Hematopoietic multipotent progenitor cell treated with erythropoietin and hydrocortisone succinate and interleukin-3 and kit ligand, for 8 days (in vitro differentiated cells): Measurements from ENCODE around the gene IGFBP7.

ENCODE experiments used
- DNase-seq: peaks from one replicate; pipeline ENCODE4 v3.0.0-alpha.2; 2015

The IGFBP7 gene, protein sequence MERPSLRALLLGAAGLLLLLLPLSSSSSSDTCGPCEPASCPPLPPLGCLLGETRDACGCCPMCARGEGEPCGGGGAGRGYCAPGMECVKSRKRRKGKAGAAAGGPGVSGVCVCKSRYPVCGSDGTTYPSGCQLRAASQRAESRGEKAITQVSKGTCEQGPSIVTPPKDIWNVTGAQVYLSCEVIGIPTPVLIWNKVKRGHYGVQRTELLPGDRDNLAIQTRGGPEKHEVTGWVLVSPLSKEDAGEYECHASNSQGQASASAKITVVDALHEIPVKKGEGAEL

GRCh38 chr4:57109847-57110639, at the start of gene IGFBP7:
Gene IGFBP7, minus strand, starts transcription at chr4:57110385. Its CDS starts 34 bp downstream, at chr4:57110351.
- peak; percentile 42 for DNase-seq

- DNase-seq: no peak
Measured at GRCh38 chr4:57159866-57160265, 49.7 kb upstream of the IGFBP7 start.

- DNase-seq: no peak
Measured at GRCh38 chr4:57158762-57159161, 48.6 kb upstream of the IGFBP7 start.

- no peak for DNase-seq
Measured at GRCh38 chr4:57158221-57158620, 48.0 kb upstream of the IGFBP7 start.

DNA sequence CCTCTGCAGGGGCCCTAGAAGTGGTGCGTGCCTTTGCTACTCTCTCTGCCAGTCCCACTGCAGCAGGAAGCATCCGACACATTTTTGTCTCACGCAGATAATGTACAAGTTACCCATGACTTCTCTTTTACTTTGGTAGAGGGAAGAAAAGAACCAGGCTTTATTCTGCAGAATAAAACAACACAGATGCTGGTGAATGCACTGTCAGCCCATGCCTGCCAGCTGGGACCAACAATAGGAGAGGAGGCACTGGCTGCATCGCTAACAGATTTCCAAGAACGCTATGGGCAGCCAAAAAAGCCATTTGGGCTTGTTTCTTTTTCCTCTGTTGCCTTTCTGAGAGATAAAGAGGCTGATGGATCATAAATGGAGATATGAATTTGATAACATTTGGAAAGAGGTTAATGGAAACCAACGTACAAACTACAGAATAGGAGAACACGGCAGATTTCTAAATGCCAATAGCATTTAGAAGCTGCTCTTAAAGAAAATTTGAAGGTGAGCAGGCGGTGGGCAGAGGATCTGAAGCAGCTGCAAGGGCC, 47.5 kb upstream of the IGFBP7 start:
- DNase-seq: no peak

GRCh38 chr4:57156242-57156990, 46.2 kb upstream of the IGFBP7 start:
- no peak for DNase-seq

DNA sequence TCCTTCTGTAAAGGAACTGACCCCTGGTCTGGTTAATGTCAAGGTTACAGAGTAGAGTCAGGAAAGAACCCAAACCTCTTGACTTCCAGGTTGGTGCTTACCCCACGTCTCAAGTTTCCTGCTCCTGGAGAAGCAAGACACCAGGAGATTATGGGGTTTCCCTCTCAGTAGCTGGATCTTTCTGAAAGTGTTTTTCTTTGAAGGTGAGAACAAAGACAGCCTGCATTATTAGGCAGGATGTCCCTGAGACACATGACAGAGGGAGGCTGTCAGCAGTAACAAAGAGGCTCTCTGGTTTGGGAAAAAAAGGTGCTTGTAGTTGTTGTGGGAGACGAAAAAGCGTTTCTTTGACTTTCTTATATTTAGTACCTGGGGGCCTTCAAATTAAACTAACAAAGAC, 44.7 kb upstream of the IGFBP7 start:
- DNase-seq: no peak

DNA sequence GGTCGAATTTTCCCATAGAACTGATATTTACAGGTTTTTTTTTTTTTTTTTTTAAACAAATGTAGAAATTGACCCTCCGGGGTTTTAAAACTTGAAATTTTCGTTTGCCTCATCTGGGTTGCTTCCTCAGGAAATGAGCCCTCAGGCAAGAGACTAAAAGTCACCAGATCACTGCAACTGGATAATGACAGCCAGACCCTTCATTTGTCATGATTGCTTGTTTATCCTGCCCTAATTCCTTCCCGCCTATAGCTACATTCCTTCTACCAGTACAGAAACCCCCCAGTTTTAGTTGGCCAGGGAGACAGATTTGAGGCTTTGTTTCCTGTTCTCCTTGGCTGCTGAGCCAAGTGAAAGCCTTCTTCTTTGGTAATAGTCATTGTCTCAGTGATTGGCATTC, 44.0 kb upstream of the IGFBP7 start:
- no peak for DNase-seq

GRCh38 chr4:57153207-57153606, 43.0 kb upstream of the IGFBP7 start:
- DNase-seq: no peak

- no peak for DNase-seq
Measured at GRCh38 chr4:57151481-57151880, 41.3 kb upstream of the IGFBP7 start.

- DNase-seq: no peak
Measured at GRCh38 chr4:57149833-57150232, 39.6 kb upstream of the IGFBP7 start.

GRCh38 chr4:57148831-57149505, 38.8 kb upstream of the IGFBP7 start:
- DNase-seq: no peak

DNA sequence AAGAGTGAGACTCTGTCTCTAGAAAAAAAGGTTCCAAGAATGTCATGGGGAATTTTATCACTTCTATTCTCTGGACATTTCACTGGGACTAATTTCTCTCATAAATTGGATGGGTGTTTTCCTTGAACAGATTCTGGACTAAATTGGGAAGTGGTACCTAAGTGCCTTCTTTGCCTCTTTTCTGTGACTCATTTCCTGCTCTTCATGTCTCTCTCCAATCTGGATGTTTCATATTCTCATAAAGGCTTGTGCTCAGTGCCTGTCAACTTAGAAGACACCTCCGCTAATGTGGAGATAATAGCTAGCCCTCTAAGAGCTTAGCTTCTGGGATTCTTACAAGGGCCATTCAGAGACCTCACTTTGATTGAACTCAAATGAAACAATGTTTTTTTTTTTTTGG, 38.0 kb upstream of the IGFBP7 start:
- no peak for DNase-seq

DNA sequence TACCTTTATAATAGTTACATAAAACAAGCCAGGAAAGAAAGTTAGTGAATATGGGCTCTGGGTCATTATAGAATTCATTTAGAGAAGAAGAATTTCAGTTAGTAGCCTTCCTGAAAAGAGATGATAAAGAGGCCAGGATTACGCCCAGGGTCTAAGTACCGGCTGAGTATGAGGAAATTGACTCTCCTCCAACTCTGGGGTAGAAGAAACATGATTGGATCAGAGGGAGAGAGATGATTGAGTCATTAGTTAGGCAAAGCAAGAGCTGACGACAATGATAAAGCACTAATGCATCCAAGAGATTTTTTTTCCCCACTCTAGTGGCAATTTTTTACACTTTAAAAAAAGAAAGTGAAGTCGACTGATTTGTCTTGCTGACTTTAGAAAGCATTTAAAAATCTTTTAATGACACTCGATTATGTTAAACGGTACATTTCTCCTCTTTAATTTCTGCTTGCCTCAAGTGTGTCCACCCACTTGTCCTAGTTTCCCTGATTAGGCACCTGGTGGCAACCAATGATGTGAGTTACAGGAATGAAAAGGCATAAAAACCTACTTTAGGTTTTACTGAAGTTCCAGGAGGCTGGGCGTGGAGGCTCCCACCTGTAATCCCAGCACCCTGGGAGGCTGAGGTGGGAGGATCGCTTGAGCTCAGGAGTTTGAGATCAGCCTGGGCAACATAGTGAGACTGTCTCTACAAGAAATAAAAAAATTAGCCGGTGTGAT, 37.3 kb upstream of the IGFBP7 start:
- DNase-seq: no peak

GRCh38 chr4:57146444-57146843, 36.3 kb upstream of the IGFBP7 start:
- no peak for DNase-seq

DNA sequence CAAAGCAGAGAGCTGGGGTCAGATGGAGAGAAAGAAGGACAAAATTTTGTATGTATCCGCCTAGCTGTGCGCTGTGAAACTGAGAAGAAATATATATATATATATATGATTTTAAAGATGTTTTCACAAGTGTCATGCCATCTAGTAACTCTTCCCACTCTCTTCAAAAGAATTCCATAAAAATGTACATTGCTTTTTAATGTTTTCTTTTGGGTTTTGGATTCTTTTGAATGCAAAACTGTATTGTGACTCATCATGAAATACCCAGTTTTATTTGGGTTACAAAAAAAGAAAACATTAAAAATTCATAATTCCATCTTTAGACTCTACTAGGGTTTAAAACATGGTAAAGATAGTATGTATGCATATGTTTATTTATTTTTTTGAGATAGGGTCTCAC, 34.3 kb upstream of the IGFBP7 start:
- DNase-seq: no peak

GRCh38 chr4:57139783-57140182, 29.6 kb upstream of the IGFBP7 start:
- no peak for DNase-seq

DNA sequence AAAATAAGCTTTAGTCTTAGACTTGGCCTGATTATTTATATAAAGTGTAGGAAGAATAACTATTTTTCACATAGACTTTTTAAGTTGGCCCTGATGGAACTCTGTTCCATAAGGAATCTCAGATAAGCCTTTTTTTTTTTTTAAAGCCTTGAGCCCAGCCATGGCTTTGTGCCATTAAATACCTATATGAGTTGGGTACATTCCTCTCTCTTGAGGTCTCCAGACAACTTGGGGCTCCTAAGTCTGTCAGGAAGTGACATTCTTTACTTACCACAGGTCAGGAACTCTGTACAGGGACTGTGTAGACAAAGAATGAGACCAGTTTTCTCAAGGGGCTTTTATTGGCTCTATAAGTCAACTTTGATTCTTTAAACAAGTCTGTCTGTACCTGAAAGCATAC, 27.1 kb upstream of the IGFBP7 start:
- DNase-seq: no peak

DNA sequence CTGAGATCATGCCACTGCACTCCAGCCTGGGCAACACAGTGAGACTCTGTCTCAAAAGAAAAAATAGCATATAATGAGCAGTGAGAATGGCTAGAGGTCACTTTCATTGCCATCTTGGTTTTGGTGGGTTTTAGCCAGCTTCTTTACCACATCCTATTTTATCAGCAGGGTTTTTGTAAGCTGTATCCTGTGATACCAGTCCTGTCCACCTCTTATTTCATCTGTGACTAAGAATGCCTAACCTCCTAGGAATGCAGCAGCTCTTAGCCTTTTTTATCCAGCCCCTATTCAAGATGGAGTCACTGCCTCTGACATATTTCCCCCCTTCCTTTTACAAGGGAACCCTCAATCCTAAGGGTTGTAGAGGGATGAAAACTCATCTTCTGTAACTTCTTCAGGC, 26.1 kb upstream of the IGFBP7 start:
- no peak for DNase-seq

DNA sequence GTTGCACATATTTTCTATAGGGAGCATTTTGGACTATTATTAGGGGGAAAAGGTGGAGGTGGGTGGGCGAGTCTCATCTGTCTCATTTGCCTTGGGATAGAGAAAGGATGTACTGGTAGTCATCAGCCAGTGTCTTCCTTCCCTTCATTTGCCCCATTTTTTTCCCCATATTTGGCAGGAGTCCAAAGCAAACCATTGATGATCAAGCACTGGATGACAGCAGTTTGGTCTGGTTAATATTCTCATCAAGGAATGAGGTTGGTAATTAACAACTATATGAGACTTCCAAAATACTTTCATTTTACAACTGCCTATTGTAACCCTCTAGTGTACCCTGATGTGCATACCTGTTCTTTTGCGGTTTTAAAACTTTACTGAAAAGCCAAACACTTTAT, 22.6 kb upstream of the IGFBP7 start:
- DNase-seq: no peak

GRCh38 chr4:57131849-57132742, 21.9 kb upstream of the IGFBP7 start:
- DNase-seq: no peak
